Cerebellar nuclear complex (tissue), 1 donor: Measurements from ENCODE around the gene ATXN1.

Experiments used
- DNase-seq, 2 experiments: peaks; one replicate each; lab custom pipeline; 2025; lab: John Stamatoyannopoulos, UW

The ATXN1 gene

DNA sequence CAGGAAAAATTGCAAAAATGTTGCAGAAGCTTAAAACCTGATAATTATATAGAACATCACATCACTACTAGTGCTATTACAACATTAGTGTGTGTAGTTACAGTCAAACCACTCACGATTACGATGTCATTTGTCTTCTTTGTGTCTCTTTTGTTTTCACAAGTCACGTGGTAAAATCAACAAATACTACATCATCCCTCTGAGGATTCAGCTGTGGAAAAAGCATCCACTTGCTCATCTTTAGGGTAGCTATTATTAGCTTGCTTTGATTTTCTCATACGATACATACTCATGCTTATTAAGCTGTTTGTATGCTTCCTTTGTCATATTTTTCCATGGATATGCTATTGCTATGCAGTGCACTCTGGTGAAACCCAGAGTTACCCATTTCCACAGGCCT is 22.2 kb upstream of the ATXN1 start:
- no peak for DNase-seq

- DNase-seq, result no peak
Measured at GRCh38 chr6:16782278-16782677, 21.0 kb upstream of the ATXN1 start.

GRCh38 chr6:16781348-16782169 is 20.3 kb upstream of the ATXN1 start:
- peak in 1 of 2 experiments; percentile 52 for DNase-seq

GRCh38 chr6:16778521-16778920 is 17.3 kb upstream of the ATXN1 start:
- DNase-seq, result no peak

GRCh38 chr6:16777794-16778193 is 16.5 kb upstream of the ATXN1 start:
- no peak for DNase-seq

DNA sequence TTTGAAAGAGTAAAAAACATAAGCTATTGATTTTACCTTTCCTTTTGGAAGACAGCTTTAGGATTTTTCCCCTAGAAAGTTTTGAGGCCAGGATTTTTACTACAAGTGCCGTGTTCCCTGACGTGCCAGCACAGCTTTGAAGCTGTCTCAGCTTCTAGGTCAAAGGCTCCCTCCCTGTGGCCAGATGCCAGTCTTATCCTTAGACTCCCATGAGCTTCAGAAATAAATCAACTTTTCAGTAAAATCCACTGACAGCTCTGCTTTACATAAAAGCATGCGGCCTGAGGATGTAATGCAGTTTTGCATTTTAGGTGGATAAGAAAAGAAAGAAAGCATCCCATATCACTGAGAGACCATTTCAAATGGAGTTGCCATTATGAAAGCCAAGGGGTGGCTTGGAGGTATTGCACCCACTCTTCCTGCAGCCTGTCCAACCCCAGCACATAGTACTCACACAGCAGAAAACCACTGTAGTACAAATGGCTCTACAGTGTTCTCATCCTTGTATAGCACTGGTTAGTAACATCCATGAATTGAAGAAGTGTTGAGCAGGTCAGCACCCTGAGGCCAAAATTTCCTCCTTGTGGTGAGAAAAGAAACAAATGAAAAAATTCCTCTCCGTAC is 15.2 kb upstream of the ATXN1 start:
- no peak for DNase-seq

DNA sequence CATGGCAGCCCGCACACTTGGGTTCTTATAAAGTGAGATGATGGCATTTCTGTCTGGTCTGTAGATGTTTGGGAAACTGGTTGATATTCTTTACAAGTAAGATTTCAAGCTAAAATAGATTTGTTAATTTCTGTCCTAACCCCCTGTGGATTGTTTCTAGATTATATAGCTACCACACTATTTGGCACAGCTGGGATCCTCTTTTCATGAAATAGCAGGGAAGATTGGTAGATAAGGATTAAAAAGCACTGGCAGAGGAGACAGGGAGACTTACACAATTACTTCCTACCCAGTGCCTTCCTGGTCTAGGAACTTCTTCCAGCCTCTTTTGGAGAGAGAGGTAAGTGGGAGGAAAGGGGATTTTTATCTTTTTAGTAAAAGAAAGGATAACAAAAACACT is 13.2 kb upstream of the ATXN1 start:
- no peak for DNase-seq

DNA sequence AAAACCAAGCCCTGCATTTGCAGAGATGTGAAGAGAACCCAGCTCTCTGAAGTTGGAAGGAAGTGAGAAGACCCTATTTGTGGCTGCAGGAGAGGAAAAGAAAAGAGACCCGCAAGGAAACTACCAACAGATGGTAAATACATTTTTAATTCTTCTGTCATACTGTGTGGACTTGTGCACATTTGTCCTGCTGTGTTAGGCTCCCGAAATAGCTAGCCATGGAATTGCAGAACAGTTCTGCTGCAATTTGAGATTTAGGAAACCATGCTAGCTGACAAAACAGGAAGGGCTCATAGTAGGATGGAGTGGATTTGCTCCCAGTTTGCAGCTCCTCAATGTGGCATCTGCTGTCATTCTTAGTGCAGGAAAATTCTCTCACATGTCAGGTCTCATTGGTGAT is 12.1 kb upstream of the ATXN1 start:
- DNase-seq, result no peak

DNA sequence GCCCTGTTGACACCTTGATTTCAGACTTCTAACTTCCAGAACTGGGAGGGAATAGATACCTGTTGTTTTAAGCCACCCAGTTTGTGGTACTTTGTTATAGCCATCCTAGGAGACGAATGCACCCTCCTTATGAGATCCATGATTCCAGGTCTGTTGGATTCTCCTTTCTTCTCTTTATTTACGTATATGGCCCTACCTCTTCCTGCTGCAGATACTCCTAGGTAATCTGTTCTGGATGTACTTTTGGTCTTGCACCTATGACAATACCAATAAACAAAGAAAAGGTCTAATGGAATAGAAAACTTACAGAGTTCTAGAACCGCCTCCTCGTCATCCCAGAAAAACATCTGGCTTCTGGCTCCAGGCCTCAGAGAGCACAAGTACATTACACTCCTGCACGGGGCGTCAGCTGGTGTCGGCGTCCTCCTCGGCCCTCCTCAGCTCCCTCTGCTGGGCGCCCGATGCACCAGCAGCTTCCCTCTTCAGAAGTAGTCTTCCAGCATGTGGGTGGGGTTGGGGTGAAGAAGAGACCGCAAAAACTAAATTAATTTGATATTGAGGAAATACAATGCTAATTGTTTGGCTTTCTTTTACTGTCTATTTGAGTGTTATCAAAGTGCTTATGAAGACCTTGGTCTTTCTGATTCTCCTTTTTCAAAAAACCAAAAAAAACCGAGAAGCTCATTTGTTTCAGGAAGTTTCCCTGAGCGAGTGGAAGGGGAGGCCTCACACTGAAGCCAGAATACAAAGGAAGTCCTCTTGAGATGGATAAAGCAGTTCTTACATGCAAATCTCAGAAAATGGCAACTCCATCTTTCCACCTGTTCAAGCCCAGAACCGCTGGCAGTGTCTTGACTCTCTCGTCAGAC is 9.7 kb upstream of the ATXN1 start:
- DNase-seq, result no peak

DNA sequence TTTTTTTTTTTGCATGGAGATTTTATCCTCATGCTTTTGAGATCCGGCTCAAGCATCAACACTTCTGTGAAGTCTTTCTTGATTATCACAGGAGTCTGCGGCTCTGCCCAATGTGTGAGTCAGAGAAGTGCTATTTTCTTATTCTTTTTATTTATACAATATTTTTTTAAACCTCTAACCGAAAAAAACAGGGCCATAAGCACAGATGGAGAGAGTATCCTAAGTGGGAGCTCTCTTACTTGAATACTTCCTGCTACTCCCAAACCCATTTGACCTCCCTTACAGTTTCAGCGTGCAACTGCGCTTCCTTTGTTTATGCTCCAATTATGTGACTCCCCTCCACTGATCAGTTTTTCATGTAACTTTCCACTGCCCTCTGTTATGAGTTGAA is 8.7 kb upstream of the ATXN1 start:
- DNase-seq, result no peak

GRCh38 chr6:16769131-16769985 is 8.1 kb upstream of the ATXN1 start:
- no peak for DNase-seq

- no peak for DNase-seq
Measured at GRCh38 chr6:16768477-16768830, 7.2 kb upstream of the ATXN1 start.

- DNase-seq, result no peak
Measured at GRCh38 chr6:16767765-16768476, 6.7 kb upstream of the ATXN1 start.

GRCh38 chr6:16766836-16767745 is 5.8 kb upstream of the ATXN1 start:
- no peak for DNase-seq

- DNase-seq, result no peak
Measured at GRCh38 chr6:16766043-16766536, 4.8 kb upstream of the ATXN1 start.

GRCh38 chr6:16765235-16765634 is 4.0 kb upstream of the ATXN1 start:
- DNase-seq, result no peak

- no peak for DNase-seq
Measured at GRCh38 chr6:16764188-16764950, 3.1 kb upstream of the ATXN1 start.

GRCh38 chr6:16762550-16763477 is 1.6 kb upstream of the ATXN1 start:
- DNase-seq, result peak; percentile 2 to 70
